ENCODE results near the gene ANO4.

ANO4 gene

GRCh38 chr12:100789975-100790374, 4.6 kb upstream of the ANO4 start:
- no peak for ATAC-seq
- no peak for TF ChIP-seq RARB (CRISPR knock-in tag; IDR thresholded peaks at IDR 0.05)
- TF ChIP-seq PATZ1 (CRISPR knock-in tag; IDR thresholded peaks at IDR 0.05; ENCODE audit: borderline replicate concordance) = no peak
- TF ChIP-seq TSHZ2 (CRISPR knock-in tag; IDR thresholded peaks at IDR 0.05) = no peak
- no peak for TF ChIP-seq ESRRG (CRISPR knock-in tag; IDR thresholded peaks at IDR 0.05)
- no peak for TF ChIP-seq BACH2 (CRISPR knock-in tag; IDR thresholded peaks at IDR 0.05; ENCODE audit: borderline replicate concordance)
- TF ChIP-seq, protein P1, sequence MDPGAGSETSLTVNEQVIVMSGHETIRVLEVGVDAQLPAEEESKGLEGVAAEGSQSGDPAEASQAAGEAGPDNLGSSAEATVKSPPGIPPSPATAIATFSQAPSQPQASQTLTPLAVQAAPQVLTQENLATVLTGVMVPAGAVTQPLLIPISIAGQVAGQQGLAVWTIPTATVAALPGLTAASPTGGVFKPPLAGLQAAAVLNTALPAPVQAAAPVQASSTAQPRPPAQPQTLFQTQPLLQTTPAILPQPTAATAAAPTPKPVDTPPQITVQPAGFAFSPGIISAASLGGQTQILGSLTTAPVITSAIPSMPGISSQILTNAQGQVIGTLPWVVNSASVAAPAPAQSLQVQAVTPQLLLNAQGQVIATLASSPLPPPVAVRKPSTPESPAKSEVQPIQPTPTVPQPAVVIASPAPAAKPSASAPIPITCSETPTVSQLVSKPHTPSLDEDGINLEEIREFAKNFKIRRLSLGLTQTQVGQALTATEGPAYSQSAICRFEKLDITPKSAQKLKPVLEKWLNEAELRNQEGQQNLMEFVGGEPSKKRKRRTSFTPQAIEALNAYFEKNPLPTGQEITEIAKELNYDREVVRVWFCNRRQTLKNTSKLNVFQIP (CRISPR knock-in tag; IDR thresholded peaks at IDR 0.05; ENCODE audit: borderline replicate concordance, low read depth) = no peak
- TF ChIP-seq ISL1 (CRISPR knock-in tag; IDR thresholded peaks at IDR 0.05) = no peak

DNA sequence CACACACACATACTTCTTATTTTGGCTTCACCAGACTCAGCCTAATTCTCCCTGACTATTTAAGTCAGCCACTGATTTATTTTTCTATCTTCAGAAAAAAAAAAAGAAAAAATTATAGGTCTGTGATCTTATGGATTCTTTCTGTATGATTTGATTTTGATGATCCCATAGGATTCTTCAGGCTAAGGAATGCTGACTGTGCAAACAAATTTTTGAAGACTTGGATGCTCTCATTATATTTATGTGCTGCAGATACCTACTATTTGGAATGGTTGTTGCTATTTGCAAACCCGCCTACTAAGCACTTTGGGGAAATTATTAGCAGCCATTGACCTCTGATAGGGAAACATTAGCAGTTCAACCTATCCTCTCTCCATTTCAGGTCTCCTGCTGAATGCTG, 4.0 kb upstream of the ANO4 start:
- no peak for TF ChIP-seq CREB5 (CRISPR knock-in tag; IDR thresholded peaks at IDR 0.05; ENCODE audit: low read depth)
- TF ChIP-seq CSDC2 (CRISPR knock-in tag; IDR thresholded peaks at IDR 0.05) = no peak
- TF ChIP-seq PPARA (CRISPR knock-in tag; IDR thresholded peaks at IDR 0.05; ENCODE audit: borderline replicate concordance) = no peak
- no peak for TF ChIP-seq BACH2 (CRISPR knock-in tag; IDR thresholded peaks at IDR 0.05; ENCODE audit: borderline replicate concordance)
- TF ChIP-seq ZFP3 (CRISPR knock-in tag; IDR thresholded peaks at IDR 0.05) = no peak
- TF ChIP-seq ZC3H10 (CRISPR knock-in tag; IDR thresholded peaks at IDR 0.05) = no peak
- TF ChIP-seq TOX (CRISPR knock-in tag; IDR thresholded peaks at IDR 0.05; ENCODE audit: borderline replicate concordance) = no peak
- TF ChIP-seq GLIS3 (CRISPR knock-in tag; IDR thresholded peaks at IDR 0.05) = no peak
- no peak for TF ChIP-seq ARNTL (CRISPR knock-in tag; IDR thresholded peaks at IDR 0.05; ENCODE audit: borderline replicate concordance, low read depth)
- TF ChIP-seq ZNF565 (CRISPR knock-in tag; conservative IDR thresholded peaks at IDR 0.05; ENCODE audit: low read depth) = no peak
- no peak for TF ChIP-seq ESRRG (CRISPR knock-in tag; IDR thresholded peaks at IDR 0.05)
- no peak for TF ChIP-seq ZNF8 (CRISPR knock-in tag; IDR thresholded peaks at IDR 0.05)
- ATAC-seq = no peak

- TF ChIP-seq ZC3H10 (CRISPR knock-in tag; IDR thresholded peaks at IDR 0.05) (no peak), TOX (CRISPR knock-in tag; IDR thresholded peaks at IDR 0.05; ENCODE audit: borderline replicate concordance) (no peak), TSHZ2 (CRISPR knock-in tag; IDR thresholded peaks at IDR 0.05) (no peak), ISL1 (CRISPR knock-in tag; IDR thresholded peaks at IDR 0.05) (no peak), TCF4 (CRISPR knock-in tag; IDR thresholded peaks at IDR 0.05; ENCODE audit: borderline replicate concordance) (no peak), CSDC2 (CRISPR knock-in tag; IDR thresholded peaks at IDR 0.05) (no peak), ZNF70 (CRISPR knock-in tag; IDR thresholded peaks at IDR 0.05) (no peak), PPARA (CRISPR knock-in tag; IDR thresholded peaks at IDR 0.05; ENCODE audit: borderline replicate concordance) (no peak), BACH2 (CRISPR knock-in tag; IDR thresholded peaks at IDR 0.05; ENCODE audit: borderline replicate concordance) (no peak), CSRNP3 (CRISPR knock-in tag; IDR thresholded peaks at IDR 0.05) (no peak), CREB5 (CRISPR knock-in tag; IDR thresholded peaks at IDR 0.05; ENCODE audit: low read depth) (no peak), SNAI2 (CRISPR knock-in tag; IDR thresholded peaks at IDR 0.05) (no peak), ZNF8 (CRISPR knock-in tag; IDR thresholded peaks at IDR 0.05) (no peak), ARNTL (CRISPR knock-in tag; IDR thresholded peaks at IDR 0.05; ENCODE audit: borderline replicate concordance, low read depth) (no peak), RARB (CRISPR knock-in tag; IDR thresholded peaks at IDR 0.05) (no peak)
Observed at GRCh38 chr12:100793182-100793581, 1.4 kb upstream of the ANO4 start.

More at GRCh38 chr12:100793182-100793581, 1.4 kb upstream of the ANO4 start:
- peak; percentile 48; the same call in 2 of the 3 replicates for ATAC-seq
